Left kidney (tissue), 2 donors: ENCODE results near the gene MKRN2OS. TPM values are rescaled to one million over a fixed set of nuclear protein-coding genes. Genes with fewer than 3 reads are reported as not detected.

Source experiments
- DNase-seq: peaks from one replicate; pipeline ENCODE4 v3.0.0-alpha.2; 2013
- polyA plus RNA-seq: library from polyadenylated mRNA; unstranded; fragments of 120-200 nt; gene quantifications from one replicate; pipeline ENCODE4 v1.2.1, GENCODE V29; 2013; ENCODE audit not compliant: insufficient read length

MKRN2OS gene
- polyA plus RNA-seq, 1 donor: 2.6 TPM

- DNase-seq: no peak
Measured at GRCh38 chr3:12513694-12514446, 31.4 kb downstream of the MKRN2OS start.

GRCh38 chr3:12512534-12513118 is 32.7 kb downstream of the MKRN2OS start:
- no peak for DNase-seq

- no peak for DNase-seq
Measured at GRCh38 chr3:12509466-12509865, 35.8 kb downstream of the MKRN2OS start.

GRCh38 chr3:12508291-12508700 is 37.0 kb downstream of the MKRN2OS start:
- DNase-seq: no peak

GRCh38 chr3:12507591-12508281 is 37.6 kb downstream of the MKRN2OS start:
- no peak for DNase-seq

GRCh38 chr3:12506201-12506709 is 39.0 kb downstream of the MKRN2OS start:
- DNase-seq: no peak

GRCh38 chr3:12503126-12503957 is 42.0 kb downstream of the MKRN2OS start:
- no peak for DNase-seq

GRCh38 chr3:12501360-12502020 is 43.8 kb downstream of the MKRN2OS start:
- no peak for DNase-seq

- no peak for DNase-seq
Measured at GRCh38 chr3:12499474-12499873, 45.8 kb downstream of the MKRN2OS start.

GRCh38 chr3:12496453-12496761 is 48.9 kb downstream of the MKRN2OS start:
- DNase-seq: no peak

GRCh38 chr3:12495749-12496452 is 49.4 kb downstream of the MKRN2OS start:
- no peak for DNase-seq

- no peak for DNase-seq
Measured at GRCh38 chr3:12490547-12490946, 54.8 kb downstream of the MKRN2OS start.

- no peak for DNase-seq
Measured at GRCh38 chr3:12489832-12490231, 55.5 kb downstream of the MKRN2OS start.

Other genes starting within 250 kb of the MKRN2OS start
- gene TSEN2, start 61.0 kb downstream of the MKRN2OS start, polyA plus RNA-seq: 34.9 TPM
- 52.3 TPM for gene MKRN2, start 11.6 kb upstream of the MKRN2OS start, polyA plus RNA-seq
- gene RAF1, start 118.6 kb upstream of the MKRN2OS start, polyA plus RNA-seq: 160 TPM
- 2.2 TPM for gene TMEM40, start 213.8 kb upstream of the MKRN2OS start, polyA plus RNA-seq